ES-I3 (cell line): ENCODE data around the gene ZNF467.

Experiments
- H3K36me3 ChIP-seq: 2 replicates; pipeline ENCODE4 v1.6.1; 2013; ENCODE audit warnings: mild to moderate bottlenecking, low read length, control low read depth, moderate library complexity; ENCODE audit not compliant: insufficient read depth
- H3K4me1 ChIP-seq: 2 replicates; pipeline ENCODE4 v1.6.1; 2013; ENCODE audit warnings: mild to moderate bottlenecking, control low read depth, low read length; ENCODE audit not compliant: insufficient read depth
- H3K9ac ChIP-seq: 2 replicates; pipeline ENCODE4 v1.6.1; 2013; ENCODE audit warnings: low read depth, mild to moderate bottlenecking, low read length, moderate library complexity
- H3K9me3 ChIP-seq: 2 replicates; pipeline ENCODE4 v1.6.1; 2013; ENCODE audit warnings: mild to moderate bottlenecking, low read length, moderate library complexity; ENCODE audit not compliant: control insufficient read depth, insufficient read depth

Gene ZNF467

DNA sequence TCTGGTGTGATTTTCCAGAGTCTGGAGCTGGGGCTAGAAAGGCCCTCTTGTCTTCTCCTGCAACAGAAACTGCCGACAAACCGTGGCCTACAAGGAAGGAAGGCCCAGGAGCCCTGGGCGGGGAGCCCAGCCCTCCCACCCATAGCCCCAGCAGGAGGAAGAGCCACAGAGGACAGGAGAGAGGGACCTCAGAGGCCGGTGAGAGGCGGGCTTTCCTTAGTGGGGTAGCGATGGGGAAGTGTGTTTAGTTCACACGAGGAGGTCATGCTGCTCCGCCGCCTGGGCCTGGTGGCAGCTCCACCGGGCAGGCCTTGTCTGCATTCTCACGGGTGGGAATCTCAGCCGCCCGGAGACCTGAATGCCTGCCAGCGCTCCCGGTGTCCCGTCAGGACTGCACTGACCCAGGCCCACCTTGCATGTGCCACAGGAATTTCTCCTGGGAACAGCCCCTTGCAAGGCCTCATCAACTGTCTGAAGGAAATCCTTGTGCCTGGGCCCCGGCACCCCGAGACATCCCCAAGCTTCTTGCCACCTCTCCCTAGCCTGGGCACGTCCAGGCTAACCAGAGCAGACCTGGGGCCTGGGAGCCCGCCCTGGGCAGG lies 50.9 kb downstream of the ZNF467 start:
- Histone ChIP-seq H3K9me3 (no peaks in the 10 kb centered on the region), H3K4me1 (no peaks in the 10 kb centered on the region; the same call in 1 of the 2 replicates), H3K9ac (no peak overlapping the region), H3K36me3 (peaks cover 12% of the 10 kb centered on the region; the same call in 1 of the 2 replicates)

DNA sequence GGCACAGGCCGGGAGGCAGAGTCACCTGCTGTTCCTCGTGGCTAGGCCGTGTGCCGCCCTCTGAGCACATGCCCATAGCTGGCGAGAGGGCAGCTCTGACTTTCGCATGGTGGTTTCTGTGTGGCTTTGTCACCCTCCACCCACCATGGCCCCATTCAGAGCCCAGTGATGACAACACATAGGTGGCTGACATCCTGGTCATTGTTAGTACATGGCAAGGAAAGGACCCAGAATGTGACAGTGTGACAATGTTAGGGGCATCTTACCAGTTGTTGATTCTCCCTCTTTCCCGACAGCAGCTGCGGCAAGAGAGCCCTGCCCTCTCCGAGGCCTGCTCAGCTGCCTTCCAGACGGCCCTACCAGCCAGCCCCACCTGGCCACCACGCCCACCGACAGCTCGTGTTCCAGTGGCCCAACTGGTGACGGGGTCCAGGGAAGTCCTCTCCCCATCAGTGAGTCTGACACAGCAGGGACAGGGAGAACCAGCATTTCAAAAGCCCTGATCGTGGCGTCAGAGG lies 52.2 kb downstream of the ZNF467 start:
- no peak overlapping the region for H3K9ac ChIP-seq
- peaks cover 12% of the 10 kb centered on the region; the same call in 1 of the 2 replicates for H3K36me3 ChIP-seq
- no peaks in the 10 kb centered on the region for H3K9me3 ChIP-seq
- H3K4me1 ChIP-seq, result no peaks in the 10 kb centered on the region; the same call in 1 of the 2 replicates

DNA sequence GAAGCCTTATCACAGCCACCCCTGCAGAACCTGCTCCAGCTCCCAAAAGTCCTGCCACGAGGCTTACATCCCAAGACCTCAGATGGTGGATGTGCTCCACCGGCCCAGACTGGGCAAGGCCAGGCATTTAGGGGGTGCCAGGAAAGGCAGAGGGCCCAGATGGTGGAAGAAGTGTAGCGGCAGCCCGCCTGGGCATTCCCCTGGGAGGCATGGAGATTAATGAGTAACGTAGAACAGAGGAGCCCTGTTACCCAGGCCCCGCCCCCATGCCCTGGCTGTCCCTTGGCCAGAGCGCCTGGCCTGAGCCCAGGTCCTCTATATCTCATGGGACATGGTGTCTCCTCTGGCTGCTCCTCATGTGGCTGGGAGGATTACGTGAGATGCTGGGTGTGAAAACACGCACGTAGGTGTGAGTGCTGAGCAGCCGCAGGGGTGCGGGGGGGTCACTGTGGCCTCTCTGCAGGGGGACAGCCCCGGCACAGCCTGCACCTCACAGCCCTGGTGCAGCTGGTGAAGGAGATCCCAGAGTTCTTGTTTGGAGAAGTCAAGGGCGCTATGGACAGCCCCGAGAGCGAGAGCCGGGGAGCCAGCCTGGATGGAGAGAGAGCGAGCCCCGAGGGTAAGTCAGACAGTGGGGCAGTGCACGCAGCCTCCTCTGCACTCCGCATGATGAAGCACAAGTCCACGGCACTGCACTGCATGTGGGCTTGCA lies 52.9 kb downstream of the ZNF467 start:
- H3K9me3 ChIP-seq, result no peaks in the 10 kb centered on the region
- peaks cover 12% of the 10 kb centered on the region; the same call in 1 of the 2 replicates for H3K36me3 ChIP-seq
- H3K4me1 ChIP-seq, result peaks cover 4% of the 10 kb centered on the region; the same call in 1 of the 2 replicates
- no peak overlapping the region for H3K9ac ChIP-seq

DNA sequence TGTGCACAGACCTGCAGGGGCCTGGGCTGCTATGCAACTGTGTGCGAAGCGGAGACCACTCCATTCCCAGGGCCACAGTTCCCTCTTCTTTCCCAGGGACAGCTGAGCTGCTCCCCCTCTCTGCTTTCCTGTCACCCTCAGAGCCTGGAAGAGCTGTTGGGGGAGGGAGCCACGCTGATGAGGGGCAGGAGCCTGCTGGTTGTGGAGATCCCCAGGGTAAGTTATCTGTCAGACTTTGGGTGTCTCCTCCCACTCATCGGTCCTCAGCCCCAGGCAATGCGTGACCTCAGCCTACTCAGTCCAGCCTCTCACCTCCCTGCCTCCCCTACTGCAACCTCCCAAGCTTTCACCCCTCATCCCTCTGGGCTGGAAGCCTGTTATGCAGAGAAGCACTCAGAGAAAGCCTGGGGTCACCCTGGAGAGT lies 53.5 kb downstream of the ZNF467 start:
- peaks cover 6% of the 10 kb centered on the region; the same call in 1 of the 2 replicates for H3K4me1 ChIP-seq
- no peak overlapping the region for H3K9ac ChIP-seq
- no peaks in the 10 kb centered on the region for H3K9me3 ChIP-seq
- H3K36me3 ChIP-seq, result 0 out of 2 replicates have a peak, but pooled peaks cover 6% of the 10 kb centered on the region

DNA sequence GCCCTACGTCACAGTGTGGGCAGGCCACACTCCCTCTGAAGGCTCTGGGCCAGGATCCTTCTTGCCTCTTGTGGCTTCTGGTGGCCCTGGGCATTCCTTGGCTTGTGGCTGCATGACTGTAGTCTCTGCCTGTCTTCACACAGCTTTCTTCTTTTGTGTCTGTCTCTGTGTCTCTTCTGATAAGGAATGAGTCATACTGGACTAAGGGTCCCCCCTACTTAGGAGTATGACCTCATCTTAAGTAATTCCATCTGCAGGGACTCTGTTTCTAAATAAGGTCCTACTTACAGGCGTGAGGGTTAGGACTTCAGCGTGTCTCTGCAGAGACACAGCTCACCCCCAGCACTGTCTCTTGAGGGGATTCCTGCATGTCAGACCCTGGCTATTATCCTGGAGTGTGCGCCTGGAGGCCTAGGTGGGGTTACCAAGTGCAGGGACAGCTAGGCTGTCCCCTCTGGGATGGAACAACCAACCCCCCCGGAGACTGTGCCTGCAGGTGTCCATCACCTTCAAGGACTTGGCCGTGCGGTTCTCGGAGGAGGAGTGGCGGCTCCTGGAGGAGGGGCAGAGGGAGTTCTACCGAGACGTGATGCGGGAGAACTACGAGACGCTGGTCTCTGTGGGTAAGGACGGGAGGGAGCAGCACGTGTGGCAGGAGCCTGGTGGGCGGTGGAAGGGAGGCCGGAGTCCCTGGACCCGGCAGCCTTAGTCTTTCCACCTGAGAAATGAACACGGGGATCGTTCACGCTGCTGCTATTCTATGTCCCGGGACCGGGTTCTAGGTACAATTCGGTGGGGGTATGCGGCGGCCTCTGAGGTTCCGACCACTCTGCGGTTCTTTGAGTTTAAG lies 54.1 kb downstream of the ZNF467 start:
- Histone ChIP-seq H3K9ac (no peak overlapping the region), H3K4me1 (peaks cover 6% of the 10 kb centered on the region; the same call in 1 of the 2 replicates), H3K36me3 (0 out of 2 replicates have a peak, but pooled peaks cover 4% of the 10 kb centered on the region)

DNA sequence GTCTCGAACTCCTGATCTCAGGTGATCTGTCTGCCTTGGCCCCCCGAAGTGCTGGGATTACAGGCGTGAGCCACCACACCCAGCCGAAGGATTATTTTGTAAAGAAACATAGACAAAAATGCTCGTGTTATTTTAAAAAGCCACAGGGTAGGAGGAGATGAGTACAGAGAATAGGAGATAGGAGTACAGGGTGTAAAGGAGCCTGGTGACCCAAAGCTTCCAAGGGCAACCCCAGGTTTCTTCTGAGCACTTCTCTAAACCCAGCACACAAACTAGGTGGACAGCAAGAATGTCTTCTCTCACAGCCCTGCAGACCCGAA lies 54.7 kb downstream of the ZNF467 start:
- Histone ChIP-seq H3K9ac (no peak overlapping the region), H3K4me1 (peaks cover 6% of the 10 kb centered on the region; the same call in 1 of the 2 replicates), H3K36me3 (0 out of 2 replicates have a peak, but pooled peaks cover 2% of the 10 kb centered on the region), H3K9me3 (no peaks in the 10 kb centered on the region)

More for the DNA sequence above, 54.1 kb downstream of the ZNF467 start:
- no peaks in the 10 kb centered on the region for H3K9me3 ChIP-seq

DNA sequence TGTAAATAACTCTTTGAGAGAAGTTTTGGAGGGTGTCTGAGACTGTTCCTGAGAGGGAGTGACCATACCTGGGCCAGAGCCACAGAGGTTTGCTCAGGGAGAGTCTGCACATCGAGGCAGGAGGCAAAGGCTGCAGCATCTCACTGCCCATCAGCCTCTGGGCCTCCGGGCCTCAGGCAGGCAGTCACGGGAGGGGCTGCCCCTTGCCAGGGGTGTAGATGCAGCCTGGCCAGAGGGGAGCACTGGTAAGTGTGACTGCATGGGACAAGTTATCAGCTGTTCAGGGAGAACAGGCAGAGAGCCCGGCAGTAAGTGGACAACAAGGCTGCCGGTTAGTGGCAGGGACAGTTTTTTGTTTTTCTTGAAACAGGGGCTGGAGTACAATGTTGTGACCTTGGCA lies 55.9 kb downstream of the ZNF467 start:
- H3K9ac ChIP-seq, result no peak overlapping the region
- H3K4me1 ChIP-seq, result peaks cover 6% of the 10 kb centered on the region; the same call in 1 of the 2 replicates
- H3K36me3 ChIP-seq, result no peaks in the 10 kb centered on the region
- H3K9me3 ChIP-seq, result no peaks in the 10 kb centered on the region

DNA sequence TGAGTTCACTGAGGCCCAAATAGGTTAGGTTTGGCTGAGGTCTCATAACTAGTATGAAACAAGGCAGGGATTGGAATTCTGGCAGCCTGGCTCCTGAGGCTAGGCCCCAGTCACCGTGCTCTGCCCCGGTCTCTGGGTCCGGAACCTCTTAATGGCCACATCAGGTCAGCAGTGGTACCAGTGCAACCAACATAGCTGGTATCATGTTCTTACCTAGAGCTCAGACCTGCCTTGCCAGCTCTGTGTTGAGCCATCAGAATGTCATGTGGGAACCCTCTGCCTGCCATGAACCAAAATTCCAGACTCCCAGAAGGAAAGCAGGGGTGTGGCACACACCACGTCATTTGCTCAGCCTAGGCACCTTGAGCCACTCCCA lies 56.5 kb downstream of the ZNF467 start:
- no peaks in the 10 kb centered on the region for H3K9me3 ChIP-seq
- H3K36me3 ChIP-seq, result no peaks in the 10 kb centered on the region
- no peak overlapping the region for H3K9ac ChIP-seq
- H3K4me1 ChIP-seq, result peaks cover 6% of the 10 kb centered on the region; the same call in 1 of the 2 replicates

DNA sequence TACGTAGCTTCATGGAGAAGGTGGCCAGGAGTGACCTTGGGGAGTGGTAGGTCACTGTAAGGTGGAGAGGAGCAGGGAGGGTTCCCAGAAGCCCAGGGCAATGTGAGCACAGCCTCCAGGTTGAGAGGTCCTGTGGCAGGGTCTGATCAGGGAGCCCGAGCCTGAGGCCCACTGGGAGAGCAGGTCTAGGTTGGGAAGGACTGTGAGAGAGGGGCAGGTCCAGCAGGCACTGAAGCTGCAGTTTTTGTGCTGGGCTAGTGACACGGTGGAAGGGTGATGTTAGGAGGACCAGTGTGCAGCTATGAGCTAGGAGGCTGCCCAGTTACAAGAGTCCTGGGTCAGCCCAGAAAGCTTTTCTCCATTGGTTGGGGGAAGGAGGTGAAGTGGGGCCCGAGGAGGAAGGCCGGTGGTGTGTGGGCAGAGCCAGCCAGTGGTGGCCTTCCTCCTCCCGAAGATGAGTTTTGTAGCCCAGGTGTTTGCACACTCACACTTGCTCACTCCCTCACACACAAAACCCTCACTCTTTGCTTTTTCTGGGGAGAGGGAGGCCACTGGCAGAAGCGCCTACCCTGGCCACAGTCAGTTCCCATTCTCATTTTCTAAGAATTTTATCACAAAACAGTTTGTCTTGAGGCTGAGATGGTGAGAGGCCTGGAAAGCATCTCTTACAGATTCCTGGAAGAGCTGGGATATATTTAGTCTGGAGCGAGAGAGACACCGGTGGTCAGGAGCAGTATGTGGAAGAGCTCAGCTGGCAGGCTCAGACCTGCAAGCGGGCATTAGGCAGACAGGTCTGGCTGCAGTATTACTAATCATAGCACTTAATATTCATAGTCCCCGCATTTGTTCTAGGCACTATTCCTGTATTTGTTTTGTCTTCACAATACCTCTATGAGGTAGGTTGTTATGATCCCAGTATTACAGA lies 57.1 kb downstream of the ZNF467 start:
- peaks cover 6% of the 10 kb centered on the region; the same call in 1 of the 2 replicates for H3K4me1 ChIP-seq
- H3K36me3 ChIP-seq, result no peaks in the 10 kb centered on the region
- H3K9ac ChIP-seq, result no peak overlapping the region; the same call in 1 of the 2 replicates
- no peaks in the 10 kb centered on the region for H3K9me3 ChIP-seq

DNA sequence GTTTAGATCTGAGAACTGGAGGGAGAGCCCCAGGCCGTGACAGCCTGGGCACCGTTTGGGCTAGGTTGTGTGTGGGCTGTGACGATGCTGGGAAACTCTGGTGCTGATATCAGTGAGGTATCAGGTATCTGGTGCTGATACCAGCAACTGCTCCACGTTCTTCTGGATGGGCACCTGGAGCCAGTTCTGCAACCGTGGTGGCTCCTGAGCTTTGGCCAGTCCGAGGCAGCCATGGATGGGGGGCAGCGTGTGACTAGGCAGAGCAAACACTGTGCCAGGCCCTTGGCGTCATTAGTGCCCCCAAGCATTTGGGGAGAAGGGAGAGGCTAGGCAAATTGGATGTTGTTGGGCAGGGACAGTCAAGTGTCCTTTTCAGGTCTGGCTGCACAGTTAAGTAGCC lies 57.9 kb downstream of the ZNF467 start:
- no peaks in the 10 kb centered on the region for H3K36me3 ChIP-seq
- no peaks in the 10 kb centered on the region; the same call in 1 of the 2 replicates for H3K9me3 ChIP-seq
- H3K9ac ChIP-seq, result peak overlapping the region; percentile 63
- H3K4me1 ChIP-seq, result peaks cover 6% of the 10 kb centered on the region; the same call in 1 of the 2 replicates

DNA sequence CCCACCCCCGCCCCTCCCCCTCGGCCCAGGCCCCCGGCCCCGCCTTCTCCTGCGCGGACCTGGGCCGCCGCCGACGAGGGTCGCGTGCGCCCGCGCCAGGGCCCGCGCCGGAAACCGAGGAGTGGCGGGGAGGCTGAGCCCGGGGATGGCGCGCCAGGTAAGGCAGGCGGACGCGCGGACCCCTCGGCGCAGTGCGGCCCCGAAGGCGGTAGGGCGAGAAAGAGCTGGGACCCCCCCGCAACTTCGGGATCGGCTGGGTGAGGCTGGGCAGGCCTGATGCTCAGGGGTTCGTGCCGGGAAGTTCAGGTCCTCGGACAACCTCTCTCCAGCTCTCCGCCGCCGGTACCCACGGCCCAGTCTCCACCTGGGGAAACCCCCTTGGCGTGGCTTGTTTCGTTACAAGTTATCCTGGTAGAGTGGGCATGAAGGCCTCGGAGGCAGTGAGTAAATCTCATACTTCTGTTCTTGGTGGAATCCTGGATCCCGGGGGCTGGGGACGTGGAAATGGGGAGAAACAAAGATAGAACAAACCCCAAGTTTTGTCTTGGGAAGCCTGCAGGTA lies 58.4 kb downstream of the ZNF467 start:
- no peaks in the 10 kb centered on the region for H3K36me3 ChIP-seq
- peak overlapping the region; percentile 63 for H3K9ac ChIP-seq
- peaks cover 6% of the 10 kb centered on the region; the same call in 1 of the 2 replicates for H3K4me1 ChIP-seq
- H3K9me3 ChIP-seq, result no peaks in the 10 kb centered on the region; the same call in 1 of the 2 replicates
